ENCODE results near the gene AAK1.
"Not testable (repeated sequence)": the region's sequence is repeated elsewhere in the genome, so short reads cannot be mapped to it uniquely, and the experiment has no call there.

Gene AAK1

DNA sequence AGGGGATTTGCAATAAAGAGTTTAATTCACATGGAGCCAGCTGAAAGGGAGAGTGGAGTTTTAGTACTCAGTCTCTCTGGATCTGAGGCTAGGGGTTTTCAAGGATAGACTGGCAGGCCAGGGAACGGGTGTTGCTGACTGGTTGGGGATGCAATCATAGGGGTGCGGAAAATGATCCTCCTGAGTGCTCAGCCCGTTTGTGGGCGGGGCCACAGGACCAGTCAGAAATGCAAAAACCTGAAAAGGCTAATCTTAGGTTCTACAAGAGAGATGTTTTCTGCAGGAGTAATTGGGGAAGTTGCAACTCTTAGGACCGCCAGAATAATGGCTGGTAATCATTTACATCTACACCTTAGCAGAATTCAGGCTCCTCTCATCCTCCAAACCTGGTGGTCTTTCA, 208.8 kb downstream of the AAK1 start:
- H3K4me3 ChIP-seq (ENCODE audit: low read depth, low read length): no peak overlapping the region
- DNase-seq (ENCODE audit: low read depth): no peak
- TF ChIP-seq, protein P1, sequence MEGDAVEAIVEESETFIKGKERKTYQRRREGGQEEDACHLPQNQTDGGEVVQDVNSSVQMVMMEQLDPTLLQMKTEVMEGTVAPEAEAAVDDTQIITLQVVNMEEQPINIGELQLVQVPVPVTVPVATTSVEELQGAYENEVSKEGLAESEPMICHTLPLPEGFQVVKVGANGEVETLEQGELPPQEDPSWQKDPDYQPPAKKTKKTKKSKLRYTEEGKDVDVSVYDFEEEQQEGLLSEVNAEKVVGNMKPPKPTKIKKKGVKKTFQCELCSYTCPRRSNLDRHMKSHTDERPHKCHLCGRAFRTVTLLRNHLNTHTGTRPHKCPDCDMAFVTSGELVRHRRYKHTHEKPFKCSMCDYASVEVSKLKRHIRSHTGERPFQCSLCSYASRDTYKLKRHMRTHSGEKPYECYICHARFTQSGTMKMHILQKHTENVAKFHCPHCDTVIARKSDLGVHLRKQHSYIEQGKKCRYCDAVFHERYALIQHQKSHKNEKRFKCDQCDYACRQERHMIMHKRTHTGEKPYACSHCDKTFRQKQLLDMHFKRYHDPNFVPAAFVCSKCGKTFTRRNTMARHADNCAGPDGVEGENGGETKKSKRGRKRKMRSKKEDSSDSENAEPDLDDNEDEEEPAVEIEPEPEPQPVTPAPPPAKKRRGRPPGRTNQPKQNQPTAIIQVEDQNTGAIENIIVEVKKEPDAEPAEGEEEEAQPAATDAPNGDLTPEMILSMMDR (IDR thresholded peaks at IDR 0.05; ENCODE audit: insufficient read depth, low read depth, low read length, missing control alignments): no peak

DNA sequence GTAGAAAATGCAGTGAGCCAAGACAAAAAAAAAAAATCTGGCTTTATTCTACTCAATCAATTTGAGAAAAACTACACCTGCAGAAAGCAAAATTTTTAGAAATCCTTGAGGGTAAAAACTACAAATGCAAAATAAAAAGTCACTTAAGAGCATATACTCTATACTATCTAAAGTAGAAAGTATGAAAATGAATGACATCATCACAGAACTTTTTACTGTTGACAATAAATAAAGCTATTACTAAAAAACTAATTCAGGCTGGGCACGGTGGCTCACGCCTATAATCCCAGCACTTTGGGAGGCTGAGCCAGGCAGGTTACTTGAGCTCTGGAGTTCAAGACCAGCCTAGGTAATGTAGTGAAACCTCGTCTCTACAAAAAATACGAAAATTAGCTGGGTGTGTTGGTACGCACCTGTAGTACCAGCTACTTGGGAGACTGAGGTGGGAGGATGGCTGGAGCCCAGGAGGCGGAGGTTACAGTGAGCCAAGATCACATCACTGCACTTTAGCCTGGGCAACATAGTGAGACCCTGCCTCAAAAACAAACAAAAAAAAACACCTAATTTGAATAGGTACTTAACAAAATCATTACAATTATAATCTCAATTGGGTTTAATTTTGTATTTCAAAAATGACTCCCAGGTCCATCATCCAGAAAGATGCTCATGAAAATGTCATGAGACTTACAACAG, 213.9 kb downstream of the AAK1 start:
- DNase-seq (ENCODE audit: low read depth): no peak
- TF ChIP-seq, protein P1 (IDR thresholded peaks at IDR 0.05; ENCODE audit: insufficient read depth, low read depth, low read length, missing control alignments): no peak
- H3K4me3 ChIP-seq (ENCODE audit: low read depth, low read length): no peak overlapping the region

DNA sequence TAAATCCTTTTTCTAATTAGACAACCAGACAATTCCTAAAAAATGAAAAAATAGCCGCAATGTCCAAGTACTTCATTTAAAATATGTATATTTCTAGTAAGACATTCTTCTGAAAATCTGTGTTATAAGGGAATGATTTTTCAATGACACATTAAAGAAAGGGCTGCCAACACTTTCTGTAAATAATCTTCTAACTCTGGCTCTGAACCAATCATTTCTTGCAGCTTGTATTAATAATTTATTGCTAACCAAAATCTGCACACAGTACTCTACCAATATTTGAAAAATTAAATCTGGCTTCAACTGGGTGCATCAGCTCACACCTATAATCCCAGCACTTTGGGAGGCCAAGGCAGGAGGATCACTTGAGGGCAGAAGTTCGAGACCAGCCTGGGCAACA, 214.6 kb downstream of the AAK1 start:
- H3K4me3 ChIP-seq (ENCODE audit: low read depth, low read length): no peak overlapping the region
- TF ChIP-seq, protein P1 (IDR thresholded peaks at IDR 0.05; ENCODE audit: insufficient read depth, low read depth, low read length, missing control alignments): no peak
- no peak for DNase-seq (ENCODE audit: low read depth)

GRCh38 chr2:69424419-69424818, 219.1 kb downstream of the AAK1 start:
- TF ChIP-seq, protein P1 (IDR thresholded peaks at IDR 0.05; ENCODE audit: insufficient read depth, low read depth, low read length, missing control alignments): no peak

GRCh38 chr2:69422198-69422597, 221.3 kb downstream of the AAK1 start:
- no peak overlapping the region for H3K4me3 ChIP-seq (ENCODE audit: low read depth, low read length)
- TF ChIP-seq, protein P1 (IDR thresholded peaks at IDR 0.05; ENCODE audit: insufficient read depth, low read depth, low read length, missing control alignments): no peak
- DNase-seq (ENCODE audit: low read depth): no peak

More at GRCh38 chr2:69424419-69424818, 219.1 kb downstream of the AAK1 start:
- H3K4me3 ChIP-seq (ENCODE audit: low read depth, low read length): no peak overlapping the region
- no peak for DNase-seq (ENCODE audit: low read depth)

GRCh38 chr2:69419111-69419510, 224.4 kb downstream of the AAK1 start:
- DNase-seq (ENCODE audit: low read depth); H3K4me3 ChIP-seq (ENCODE audit: low read depth, low read length): not testable (repeated sequence)

GRCh38 chr2:69416147-69416546, 227.4 kb downstream of the AAK1 start:
- no peak for DNase-seq (ENCODE audit: low read depth)
- no peak overlapping the region for H3K4me3 ChIP-seq (ENCODE audit: low read depth, low read length)
- TF ChIP-seq, protein P1 (IDR thresholded peaks at IDR 0.05; ENCODE audit: insufficient read depth, low read depth, low read length, missing control alignments): no peak
